ENCODE measurements around the gene ATG5. TPM values are rescaled to one million over a fixed set of nuclear protein-coding genes. Genes with fewer than 3 reads are reported as not detected.

Gene ATG5
- total RNA-seq, 1 experiment from 2014 or later, result 37.5 TPM

DNA sequence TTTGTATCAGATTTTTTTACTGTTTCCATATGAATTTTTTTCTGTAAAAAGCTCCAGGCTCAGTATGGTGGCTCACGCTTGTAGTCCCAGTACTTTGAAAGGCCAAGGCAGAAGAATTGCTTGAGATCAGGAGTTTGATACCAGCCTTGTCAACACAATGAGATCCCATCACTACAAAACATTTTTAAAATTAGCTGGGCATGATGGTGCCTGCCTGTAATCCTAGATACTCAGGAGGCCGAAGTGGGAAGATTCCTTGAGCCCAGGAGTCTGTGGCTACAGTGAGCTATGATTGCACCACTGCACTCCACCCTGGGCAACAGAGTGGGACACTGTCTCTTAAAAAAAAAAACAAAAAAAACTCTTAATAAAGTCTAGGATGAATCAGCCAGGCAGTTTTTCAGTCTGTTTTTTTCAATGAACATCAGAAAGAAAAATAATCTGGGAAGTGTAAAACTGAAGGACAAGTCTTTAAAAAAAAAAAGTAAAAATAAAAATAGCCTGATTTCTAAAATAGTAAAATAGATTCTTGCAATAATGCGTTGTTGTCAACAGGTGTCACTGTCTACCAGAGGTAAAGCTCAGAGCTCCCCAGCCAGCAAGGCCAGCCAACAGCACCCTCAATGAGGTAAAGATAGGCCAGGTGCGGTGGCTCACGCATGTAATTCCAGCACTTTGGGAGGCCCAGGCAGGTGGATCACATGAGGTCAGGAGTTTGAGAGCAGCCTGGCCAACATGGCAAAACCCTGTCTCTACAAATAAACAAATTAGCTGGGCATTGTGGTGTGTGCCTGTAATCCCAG is 9.3 kb upstream of the ATG5 start:
- peak; percentile 59 for DNase-seq
- H3K4me3 ChIP-seq (ENCODE audit: insufficient read depth, low read depth, low read length), result no peak overlapping the region
- no peaks in the 10 kb centered on the region for H3K36me3 ChIP-seq (replicated peaks; ENCODE audit: control insufficient read depth, insufficient read depth, low read length)
- no peaks in the 10 kb centered on the region for H3K27me3 ChIP-seq (ENCODE audit: control insufficient read depth, insufficient read depth, low read length)

DNA sequence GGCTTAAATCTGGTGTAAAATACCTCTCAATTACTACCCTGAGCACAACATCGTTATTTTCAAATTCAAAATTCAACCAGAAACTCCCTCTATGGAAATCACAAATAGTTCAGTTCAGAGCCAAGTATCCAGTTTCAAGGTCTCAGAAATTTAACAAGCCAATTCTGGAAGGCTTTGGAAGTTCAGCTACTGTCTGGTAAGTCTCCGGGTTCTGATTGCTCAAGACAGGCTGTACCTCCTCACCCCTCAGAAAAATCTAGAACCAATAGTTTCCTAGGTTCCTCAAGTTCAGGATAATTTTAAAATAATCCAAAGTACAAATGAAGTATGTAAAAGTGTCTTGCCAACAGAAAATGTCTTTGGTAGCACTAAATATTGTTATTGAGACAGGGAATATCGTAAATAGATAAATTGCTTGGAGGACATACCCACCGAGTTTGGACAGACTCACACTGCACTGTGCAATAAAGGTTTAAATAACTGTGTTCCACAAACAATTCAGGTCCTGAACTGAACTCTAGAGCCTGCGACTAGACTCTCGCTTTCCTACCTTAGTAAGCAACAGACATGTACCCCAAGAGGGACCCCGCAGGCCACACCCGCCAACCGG is 729 bp downstream of the ATG5 start:
- no peak for DNase-seq
- no peaks in the 10 kb centered on the region for H3K27me3 ChIP-seq (ENCODE audit: control insufficient read depth, insufficient read depth, low read length)
- H3K4me3 ChIP-seq (ENCODE audit: insufficient read depth, low read depth, low read length), result peak overlapping the region; percentile 76
- no peaks in the 10 kb centered on the region for H3K36me3 ChIP-seq (replicated peaks; ENCODE audit: control insufficient read depth, insufficient read depth, low read length)

GRCh38 chr6:106321940-106322339 is 3.6 kb downstream of the ATG5 start:
- DNase-seq, result no peak
- no peak overlapping the region for H3K4me3 ChIP-seq (ENCODE audit: insufficient read depth, low read depth, low read length)
- no peaks in the 10 kb centered on the region for H3K27me3 ChIP-seq (ENCODE audit: control insufficient read depth, insufficient read depth, low read length)
- H3K36me3 ChIP-seq (replicated peaks; ENCODE audit: control insufficient read depth, insufficient read depth, low read length), result no peaks in the 10 kb centered on the region

GRCh38 chr6:106318851-106319250 is 6.7 kb downstream of the ATG5 start:
- Histone ChIP-seq H3K27me3 (ENCODE audit: control insufficient read depth, insufficient read depth, low read length) (no peaks in the 10 kb centered on the region), H3K4me3 (ENCODE audit: insufficient read depth, low read depth, low read length) (no peak overlapping the region)
- DNase-seq, result no peak

GRCh38 chr6:106318061-106318460 is 7.5 kb downstream of the ATG5 start:
- DNase-seq, result no peak
- H3K4me3 ChIP-seq (ENCODE audit: insufficient read depth, low read depth, low read length), result no peak overlapping the region

More at GRCh38 chr6:106318851-106319250, 6.7 kb downstream of the ATG5 start:
- peaks cover 2% of the 10 kb centered on the region for H3K36me3 ChIP-seq (replicated peaks; ENCODE audit: control insufficient read depth, insufficient read depth, low read length)

GRCh38 chr6:106316375-106316766 is 9.2 kb downstream of the ATG5 start:
- H3K4me3 ChIP-seq (ENCODE audit: insufficient read depth, low read depth, low read length), result no peak overlapping the region
- peaks cover 2% of the 10 kb centered on the region for H3K36me3 ChIP-seq (replicated peaks; ENCODE audit: control insufficient read depth, insufficient read depth, low read length)
- no peaks in the 10 kb centered on the region for H3K27me3 ChIP-seq (ENCODE audit: control insufficient read depth, insufficient read depth, low read length)
- no peak for DNase-seq

More at GRCh38 chr6:106318061-106318460, 7.5 kb downstream of the ATG5 start:
- Histone ChIP-seq H3K27me3 (ENCODE audit: control insufficient read depth, insufficient read depth, low read length) (no peaks in the 10 kb centered on the region), H3K36me3 (replicated peaks; ENCODE audit: control insufficient read depth, insufficient read depth, low read length) (peaks cover 2% of the 10 kb centered on the region)

GRCh38 chr6:106315765-106316374 is 9.7 kb downstream of the ATG5 start:
- peaks cover 2% of the 10 kb centered on the region for H3K36me3 ChIP-seq (replicated peaks; ENCODE audit: control insufficient read depth, insufficient read depth, low read length)
- H3K27me3 ChIP-seq (ENCODE audit: control insufficient read depth, insufficient read depth, low read length), result no peaks in the 10 kb centered on the region
- DNase-seq, result no peak
- H3K4me3 ChIP-seq (ENCODE audit: insufficient read depth, low read depth, low read length), result no peak overlapping the region

DNA sequence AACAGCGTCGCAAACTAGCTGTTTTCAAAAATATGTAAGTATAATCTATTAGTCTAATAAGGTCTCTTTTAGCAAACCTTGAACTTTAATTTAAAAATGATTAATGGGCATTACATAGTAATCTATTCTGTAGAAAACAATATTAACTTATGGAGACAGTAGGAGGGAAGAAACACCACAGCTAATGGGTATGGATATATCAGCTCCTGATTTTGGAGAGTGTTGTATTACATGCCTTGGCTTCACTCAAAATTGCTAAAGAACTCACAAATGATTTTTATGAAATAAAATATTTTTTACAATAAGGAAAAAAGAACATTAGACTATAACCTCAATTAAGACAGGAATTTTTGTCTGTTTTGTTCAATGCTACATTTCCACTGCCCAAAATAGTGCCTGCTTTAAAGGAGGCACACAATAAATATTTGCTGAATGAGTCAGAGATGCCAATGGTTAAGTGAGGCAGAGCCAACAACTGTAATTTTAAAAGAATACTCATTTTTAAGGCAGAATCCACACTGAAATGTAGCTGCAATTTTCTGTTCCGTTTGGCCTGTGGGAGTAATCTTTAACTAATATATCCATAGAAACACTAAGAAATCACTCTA is 15.7 kb downstream of the ATG5 start:
- H3K36me3 ChIP-seq (replicated peaks; ENCODE audit: control insufficient read depth, insufficient read depth, low read length), result no peaks in the 10 kb centered on the region; the same call in 1 of the 2 replicates
- no peak for DNase-seq
- no peaks in the 10 kb centered on the region for H3K27me3 ChIP-seq (ENCODE audit: control insufficient read depth, insufficient read depth, low read length)
- H3K4me3 ChIP-seq (ENCODE audit: insufficient read depth, low read depth, low read length), result no peak overlapping the region

DNA sequence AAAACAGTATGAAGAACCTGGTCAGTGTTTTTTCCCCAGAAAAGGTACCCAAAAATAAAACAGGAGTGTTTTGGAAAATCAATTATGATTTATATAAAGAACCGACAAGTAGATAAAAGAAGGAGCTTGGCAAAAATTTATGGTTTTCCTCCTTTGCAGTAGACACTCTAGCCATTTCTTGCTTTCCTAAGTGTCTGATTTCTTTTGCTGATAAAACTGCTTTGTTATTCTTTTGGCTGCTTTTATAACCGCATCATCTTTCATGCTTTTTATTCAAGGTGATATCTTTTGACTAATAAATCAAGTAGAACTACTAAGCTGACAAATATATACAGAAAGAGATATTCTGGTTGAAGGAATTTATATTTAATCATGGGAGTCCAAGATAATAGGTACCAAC is 16.6 kb downstream of the ATG5 start:
- Histone ChIP-seq H3K4me3 (ENCODE audit: insufficient read depth, low read depth, low read length) (no peak overlapping the region), H3K27me3 (ENCODE audit: control insufficient read depth, insufficient read depth, low read length) (no peaks in the 10 kb centered on the region), H3K36me3 (replicated peaks; ENCODE audit: control insufficient read depth, insufficient read depth, low read length) (no peaks in the 10 kb centered on the region; the same call in 1 of the 2 replicates)
- DNase-seq, result no peak

DNA sequence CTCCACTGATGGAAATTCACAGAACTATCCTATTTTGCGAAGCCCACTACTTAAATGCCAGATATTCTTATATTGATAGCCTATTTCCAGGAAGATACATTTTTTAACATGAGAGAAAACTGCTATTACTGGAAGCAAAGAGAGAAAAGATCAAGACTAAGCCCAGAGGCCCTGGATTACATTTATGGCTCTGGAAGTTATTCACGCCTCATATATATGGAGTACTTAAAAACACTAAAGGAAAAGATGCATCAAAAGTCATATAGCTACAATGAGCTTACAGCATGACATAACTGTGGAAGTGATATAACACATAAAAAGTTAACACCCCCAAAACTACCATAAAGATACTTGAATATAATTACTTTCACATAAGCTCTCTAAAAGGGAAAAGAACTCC is 19.8 kb downstream of the ATG5 start:
- DNase-seq, result no peak
- H3K4me3 ChIP-seq (ENCODE audit: insufficient read depth, low read depth, low read length), result no peak overlapping the region
- H3K27me3 ChIP-seq (ENCODE audit: control insufficient read depth, insufficient read depth, low read length), result no peaks in the 10 kb centered on the region
- H3K36me3 ChIP-seq (replicated peaks; ENCODE audit: control insufficient read depth, insufficient read depth, low read length), result no peaks in the 10 kb centered on the region

DNA sequence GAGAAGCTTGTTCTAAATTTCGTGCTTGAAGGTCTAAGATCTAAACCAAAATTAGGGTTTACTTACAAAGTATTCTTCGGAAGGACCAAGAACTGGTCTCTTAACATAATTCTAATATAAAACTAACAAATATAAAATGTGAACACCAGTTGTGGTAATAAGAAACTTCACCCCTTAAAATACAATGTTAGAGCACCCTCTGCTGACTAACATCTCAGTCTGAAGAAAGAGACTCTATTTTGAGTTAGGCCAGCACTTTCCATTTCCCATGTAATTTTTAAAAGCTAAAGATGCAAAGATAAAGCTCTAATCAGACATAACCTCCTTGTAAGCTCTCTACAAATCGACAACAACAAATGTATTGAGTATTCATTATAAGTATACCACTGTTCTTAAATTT is 24.6 kb downstream of the ATG5 start:
- no peak for DNase-seq
- H3K4me3 ChIP-seq (ENCODE audit: insufficient read depth, low read depth, low read length), result no peak overlapping the region
- no peaks in the 10 kb centered on the region for H3K36me3 ChIP-seq (replicated peaks; ENCODE audit: control insufficient read depth, insufficient read depth, low read length)
- H3K27me3 ChIP-seq (ENCODE audit: control insufficient read depth, insufficient read depth, low read length), result no peaks in the 10 kb centered on the region

- H3K27me3 ChIP-seq (ENCODE audit: control insufficient read depth, insufficient read depth, low read length), result no peaks in the 10 kb centered on the region
- no peaks in the 10 kb centered on the region for H3K36me3 ChIP-seq (replicated peaks; ENCODE audit: control insufficient read depth, insufficient read depth, low read length)
- no peak overlapping the region for H3K4me3 ChIP-seq (ENCODE audit: insufficient read depth, low read depth, low read length)
- DNase-seq, result no peak
Measured at GRCh38 chr6:106300020-106300780, 25.4 kb downstream of the ATG5 start.

DNA sequence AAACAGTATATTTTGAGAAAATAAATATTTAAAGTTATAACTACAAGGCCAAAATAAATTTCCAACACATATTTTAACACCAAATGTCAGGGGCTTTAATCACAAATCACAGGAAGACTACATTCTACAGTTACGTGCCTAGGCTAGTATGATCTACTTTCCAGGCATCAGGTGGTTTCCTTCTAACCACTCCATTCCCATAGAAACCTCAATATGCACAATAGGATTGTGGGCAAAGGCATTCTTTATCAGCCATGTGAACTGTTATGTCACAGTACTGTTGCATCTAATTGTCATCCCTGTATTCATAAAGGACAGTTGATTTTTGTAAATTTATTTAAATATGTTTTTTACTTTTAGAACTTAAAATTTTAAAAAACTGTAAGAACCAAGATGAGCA is 32.4 kb downstream of the ATG5 start:
- Histone ChIP-seq H3K27me3 (ENCODE audit: control insufficient read depth, insufficient read depth, low read length) (no peaks in the 10 kb centered on the region), H3K36me3 (replicated peaks; ENCODE audit: control insufficient read depth, insufficient read depth, low read length) (peaks cover 2% of the 10 kb centered on the region; the same call in 1 of the 2 replicates), H3K4me3 (ENCODE audit: insufficient read depth, low read depth, low read length) (no peak overlapping the region)
- DNase-seq, result no peak

GRCh38 chr6:106290954-106291353 is 34.6 kb downstream of the ATG5 start:
- Histone ChIP-seq H3K27me3 (ENCODE audit: control insufficient read depth, insufficient read depth, low read length) (no peaks in the 10 kb centered on the region), H3K4me3 (ENCODE audit: insufficient read depth, low read depth, low read length) (no peak overlapping the region), H3K36me3 (replicated peaks; ENCODE audit: control insufficient read depth, insufficient read depth, low read length) (peaks cover 2% of the 10 kb centered on the region; the same call in 1 of the 2 replicates)
- no peak for DNase-seq

Measured in H7 (cell line).